Stimulated activated CD4-positive, alpha-beta T cell treated with anti-CD3 and anti-CD28 coated beads, TNF-alpha, amount 100 ng/mL, for 24 hours (primary cell): Measurements from ENCODE around the gene SBNO1.
"Not testable (repeated sequence)": the region's sequence is repeated elsewhere in the genome, so short reads cannot be mapped to it uniquely, and the experiment has no call there.

Experiments used
- DNase-seq, 3 experiments: peaks; one replicate each; pipeline ENCODE4 v3.0.0-alpha.2; 2020; ENCODE audit warnings: low read depth in 3 of 3

SBNO1 gene

GRCh38 chr12:123248996-123249741, 115.5 kb downstream of the SBNO1 start:
- not testable (repeated sequence) for DNase-seq

- DNase-seq, result not testable (repeated sequence)
These were observed 116.5 kb downstream of the SBNO1 start for GRCh38 chr12:123248129-123248528.

GRCh38 chr12:123245678-123246077, 119.0 kb downstream of the SBNO1 start:
- no peak for DNase-seq

GRCh38 chr12:123243671-123244262, 120.9 kb downstream of the SBNO1 start:
- no peak for DNase-seq

GRCh38 chr12:123242116-123242904, 122.3 kb downstream of the SBNO1 start:
- no peak for DNase-seq
